ENCODE data around the gene PGM2.

- TF ChIP-seq EZH2 (IDR thresholded peaks at IDR 0.05; ENCODE audit: insufficient read depth, poor library complexity, severe bottlenecking) (no peak), EZH2phosphoT487 (IDR thresholded peaks at IDR 0.05; ENCODE audit: insufficient read depth, low read depth) (no peak)
Measured at GRCh38 chr4:37798616-37799015, 27.9 kb upstream of the PGM2 start.
